ENCODE results near the gene P2RY6. TPM values are rescaled to one million over a fixed set of nuclear protein-coding genes. Genes with fewer than 3 reads are reported as not detected.
A peak's percentile ranks its signal among the peaks of the same experiment; 100 is the strongest.
"Not testable (repeated sequence)": the region's sequence is repeated elsewhere in the genome, so short reads cannot be mapped to it uniquely, and the experiment has no call there.

Gene P2RY6
- total RNA-seq, 1 donor from 2014 or later = 3.0 TPM

DNA sequence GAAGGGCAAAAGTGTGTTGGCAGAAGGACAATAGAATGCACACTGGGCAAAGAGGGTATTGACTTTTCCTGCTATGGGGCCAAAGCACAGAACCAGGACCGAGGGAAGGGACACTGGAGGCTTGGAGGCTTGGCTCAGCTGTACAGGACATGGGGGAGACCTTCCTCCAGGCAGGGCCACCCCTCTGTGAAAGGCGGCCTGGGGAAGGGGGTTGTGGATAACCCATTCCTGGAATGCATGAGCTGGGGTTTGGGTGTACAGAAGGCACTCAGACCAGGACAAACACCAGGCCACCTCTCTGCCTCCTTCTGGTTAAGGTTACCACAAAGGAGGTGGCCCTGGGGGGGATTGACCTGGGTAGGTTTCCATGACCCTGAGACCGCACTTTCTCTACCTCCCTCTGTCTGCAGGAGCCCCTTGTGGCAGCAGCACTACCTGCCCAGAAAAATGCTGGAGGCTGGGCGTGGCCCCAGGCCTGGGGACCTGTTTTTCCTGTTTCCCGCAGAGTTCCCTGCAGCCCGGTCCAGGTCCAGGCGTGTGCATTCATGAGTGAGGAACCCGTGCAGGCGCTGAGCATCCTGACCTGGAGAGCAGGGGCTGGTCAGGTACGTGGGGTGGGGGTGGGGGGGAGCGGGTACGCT lies 44.4 kb upstream of the P2RY6 start:
- peaks cover 3% of the 10 kb centered on the region for H3K36me3 Mint-ChIP-seq
- H3K4me3 Mint-ChIP-seq = no peak overlapping the region
- H3K9me3 Mint-ChIP-seq = no peaks in the 10 kb centered on the region
- H3K27ac Mint-ChIP-seq = peak overlapping the region; percentile 63
- peaks cover 7% of the 10 kb centered on the region for H3K27me3 Mint-ChIP-seq
- DNase-seq (ENCODE audit: extremely low spot score, unreplicated experiment) = no peak
- TF ChIP-seq, protein P1, sequence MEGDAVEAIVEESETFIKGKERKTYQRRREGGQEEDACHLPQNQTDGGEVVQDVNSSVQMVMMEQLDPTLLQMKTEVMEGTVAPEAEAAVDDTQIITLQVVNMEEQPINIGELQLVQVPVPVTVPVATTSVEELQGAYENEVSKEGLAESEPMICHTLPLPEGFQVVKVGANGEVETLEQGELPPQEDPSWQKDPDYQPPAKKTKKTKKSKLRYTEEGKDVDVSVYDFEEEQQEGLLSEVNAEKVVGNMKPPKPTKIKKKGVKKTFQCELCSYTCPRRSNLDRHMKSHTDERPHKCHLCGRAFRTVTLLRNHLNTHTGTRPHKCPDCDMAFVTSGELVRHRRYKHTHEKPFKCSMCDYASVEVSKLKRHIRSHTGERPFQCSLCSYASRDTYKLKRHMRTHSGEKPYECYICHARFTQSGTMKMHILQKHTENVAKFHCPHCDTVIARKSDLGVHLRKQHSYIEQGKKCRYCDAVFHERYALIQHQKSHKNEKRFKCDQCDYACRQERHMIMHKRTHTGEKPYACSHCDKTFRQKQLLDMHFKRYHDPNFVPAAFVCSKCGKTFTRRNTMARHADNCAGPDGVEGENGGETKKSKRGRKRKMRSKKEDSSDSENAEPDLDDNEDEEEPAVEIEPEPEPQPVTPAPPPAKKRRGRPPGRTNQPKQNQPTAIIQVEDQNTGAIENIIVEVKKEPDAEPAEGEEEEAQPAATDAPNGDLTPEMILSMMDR (conservative IDR thresholded peaks at IDR 0.05) = no peak
- H3K4me1 Mint-ChIP-seq (ENCODE audit: unreplicated experiment) = peaks cover 48% of the 10 kb centered on the region

DNA sequence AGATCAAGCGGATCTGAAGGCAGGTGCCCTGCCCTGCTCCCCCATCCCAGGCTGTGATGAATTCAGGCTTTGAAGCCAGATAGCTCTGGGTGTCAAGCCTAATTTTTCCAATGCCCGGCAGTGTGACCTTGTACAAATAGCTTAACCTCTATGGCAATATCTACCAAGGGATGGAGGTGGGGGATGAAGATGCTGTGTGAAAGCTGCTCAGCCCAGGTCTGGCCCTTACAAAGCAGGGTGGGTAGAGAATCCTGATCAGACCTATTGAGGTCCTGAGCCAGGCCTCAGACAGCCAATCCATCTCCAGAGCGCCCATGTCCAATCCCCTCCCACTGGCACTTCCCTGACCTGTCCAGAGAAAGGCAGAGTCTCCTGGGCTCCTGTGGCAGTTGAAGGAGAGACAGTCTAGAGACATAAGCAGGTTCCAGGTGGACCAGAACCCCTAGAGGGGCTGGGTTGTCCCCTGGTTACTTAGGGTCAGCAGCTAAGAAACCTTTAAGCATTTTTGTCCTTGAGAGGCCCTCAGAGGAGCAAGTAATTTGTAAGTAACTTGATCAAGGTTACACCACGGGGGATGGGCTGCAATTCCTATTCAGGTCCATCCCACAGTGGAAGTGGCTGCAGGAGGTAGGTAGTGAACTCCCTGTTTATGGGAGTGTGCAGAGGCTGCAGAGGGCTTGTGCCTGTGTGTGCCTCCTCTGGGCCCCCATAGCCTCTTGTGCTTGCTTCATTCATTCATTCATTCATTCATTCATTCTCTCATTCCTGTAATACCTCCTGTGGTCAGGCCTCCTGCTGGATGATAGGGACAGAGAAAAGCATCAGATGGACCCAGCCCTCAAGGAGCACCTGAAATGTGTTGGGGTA lies 43.6 kb upstream of the P2RY6 start:
- Mint-ChIP-seq H3K27me3 (peaks cover 7% of the 10 kb centered on the region), H3K9me3 (no peaks in the 10 kb centered on the region), H3K4me1 (ENCODE audit: unreplicated experiment) (peaks cover 51% of the 10 kb centered on the region), H3K4me3 (peak overlapping the region; percentile 52), H3K27ac (peak overlapping the region; percentile 29), H3K36me3 (peaks cover 3% of the 10 kb centered on the region)
- TF ChIP-seq, protein P1 (conservative IDR thresholded peaks at IDR 0.05) = no peak
- no peak for DNase-seq (ENCODE audit: extremely low spot score, unreplicated experiment)

DNA sequence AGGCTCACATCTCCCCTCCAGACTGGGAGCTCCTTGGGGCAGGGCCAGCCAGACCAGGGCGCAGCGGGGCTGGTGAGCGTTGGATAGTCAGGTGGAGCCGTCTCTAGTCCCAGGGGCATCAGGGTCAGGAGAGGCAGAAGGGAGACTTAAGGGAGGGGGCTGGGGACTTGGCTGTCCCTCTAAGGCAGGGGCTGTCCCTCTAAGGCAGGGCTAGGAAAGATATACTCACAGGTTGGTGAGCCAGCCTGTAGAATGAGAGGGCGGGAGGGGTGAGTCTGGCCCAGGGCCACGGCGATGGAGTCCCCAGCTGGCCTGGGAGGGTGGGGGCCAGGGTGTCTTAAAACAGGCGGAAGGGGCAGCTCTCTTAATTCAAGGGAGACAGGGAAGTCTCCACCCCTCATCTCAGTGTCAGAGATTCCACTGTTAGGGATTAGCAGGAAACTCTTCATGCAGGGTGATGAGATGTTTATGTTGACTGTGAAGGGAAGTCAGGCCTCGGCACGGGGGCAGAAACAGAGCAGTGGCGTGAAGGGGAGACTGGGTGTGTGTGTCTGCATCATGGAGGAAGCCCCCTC lies 42.7 kb upstream of the P2RY6 start:
- H3K27ac Mint-ChIP-seq = peak overlapping the region; percentile 29

DNA sequence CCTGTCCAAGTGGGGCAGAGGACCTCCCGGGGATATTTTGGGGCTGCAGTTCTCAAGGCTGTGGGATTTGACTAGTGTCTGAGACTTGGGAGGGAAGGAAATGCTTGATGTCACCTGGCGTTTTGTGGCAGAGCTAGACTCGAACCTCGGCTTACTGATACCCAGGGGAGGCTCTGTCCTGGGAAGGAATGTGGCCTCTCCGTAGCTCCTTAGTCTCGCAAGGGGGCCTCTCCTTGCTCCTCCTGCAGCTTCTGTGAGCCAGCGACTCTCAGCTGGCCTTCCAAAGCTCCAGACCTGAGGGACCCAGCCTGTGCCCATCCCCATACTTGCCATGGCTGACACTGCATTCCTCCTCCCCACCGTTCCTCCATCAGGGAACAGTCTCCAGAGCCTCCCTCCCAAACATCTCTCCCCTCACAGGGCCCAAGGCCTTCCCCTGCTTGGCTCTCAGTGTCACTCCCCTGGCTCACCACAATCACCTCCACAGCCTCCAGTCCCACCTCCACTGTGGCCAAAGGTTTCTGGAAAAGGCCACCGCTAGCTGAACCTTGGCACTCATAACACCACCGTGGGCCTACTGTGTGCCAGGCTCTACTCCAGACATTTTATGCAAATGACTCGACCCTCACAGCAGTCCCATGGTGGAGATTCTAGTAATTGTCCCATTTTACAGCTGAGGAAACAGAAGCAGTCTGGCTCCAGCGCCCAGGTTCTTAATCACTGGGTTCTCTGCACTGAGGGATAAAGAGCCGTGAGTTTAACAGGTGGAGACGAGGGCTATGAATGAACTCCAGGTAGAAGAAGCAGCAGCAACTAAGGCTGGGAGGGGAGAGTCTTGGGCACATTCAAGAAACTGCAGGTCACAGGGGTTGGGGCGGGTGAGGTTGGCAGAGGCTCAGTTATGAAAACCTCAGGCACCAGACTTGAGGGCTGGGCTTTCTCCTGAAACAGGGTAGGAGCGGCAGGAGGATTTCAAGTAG lies 42.0 kb upstream of the P2RY6 start:
- peak overlapping the region; percentile 31 for H3K27ac Mint-ChIP-seq
- H3K36me3 Mint-ChIP-seq = peaks cover 3% of the 10 kb centered on the region
- H3K4me1 Mint-ChIP-seq (ENCODE audit: unreplicated experiment) = peaks cover 43% of the 10 kb centered on the region
- DNase-seq (ENCODE audit: extremely low spot score, unreplicated experiment) = peak; percentile 32
- no peaks in the 10 kb centered on the region for H3K9me3 Mint-ChIP-seq
- no peak overlapping the region for H3K4me3 Mint-ChIP-seq
- TF ChIP-seq, protein P1 (conservative IDR thresholded peaks at IDR 0.05) = no peak
- H3K27me3 Mint-ChIP-seq = no peaks in the 10 kb centered on the region

More for the DNA sequence above, 42.7 kb upstream of the P2RY6 start:
- Mint-ChIP-seq H3K36me3 (peaks cover 3% of the 10 kb centered on the region), H3K9me3 (no peaks in the 10 kb centered on the region), H3K27me3 (peaks cover 4% of the 10 kb centered on the region), H3K4me1 (ENCODE audit: unreplicated experiment) (peaks cover 48% of the 10 kb centered on the region), H3K4me3 (peak overlapping the region; percentile 30)
- TF ChIP-seq, protein P1 (conservative IDR thresholded peaks at IDR 0.05) = no peak
- no peak for DNase-seq (ENCODE audit: extremely low spot score, unreplicated experiment)

DNA sequence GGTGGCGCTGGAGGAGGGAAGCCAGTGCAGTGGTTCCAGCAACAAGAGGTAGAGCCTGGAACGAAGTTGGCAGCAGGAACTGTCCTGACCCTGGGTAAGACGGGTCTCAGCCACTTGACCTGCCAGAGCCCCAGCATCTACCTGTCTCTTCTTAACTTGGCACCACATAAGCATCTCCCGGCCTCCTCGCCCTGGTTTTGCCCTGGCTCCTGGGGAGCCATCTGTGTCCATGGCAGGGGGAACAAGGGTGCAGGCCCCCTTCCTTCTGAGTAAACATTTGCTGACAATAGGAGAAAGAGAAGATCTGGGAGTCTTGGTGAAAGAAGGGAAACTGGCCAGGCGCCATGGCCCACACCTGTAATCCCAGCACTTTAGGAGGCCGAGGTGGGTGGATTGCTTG lies 41.2 kb upstream of the P2RY6 start:
- H3K36me3 Mint-ChIP-seq = no peaks in the 10 kb centered on the region
- H3K9me3 Mint-ChIP-seq = no peaks in the 10 kb centered on the region
- peaks cover 38% of the 10 kb centered on the region for H3K4me1 Mint-ChIP-seq (ENCODE audit: unreplicated experiment)
- no peak overlapping the region for H3K27ac Mint-ChIP-seq
- no peaks in the 10 kb centered on the region for H3K27me3 Mint-ChIP-seq
- TF ChIP-seq, protein P1 (conservative IDR thresholded peaks at IDR 0.05) = no peak
- no peak for DNase-seq (ENCODE audit: extremely low spot score, unreplicated experiment)
- H3K4me3 Mint-ChIP-seq = no peak overlapping the region

DNA sequence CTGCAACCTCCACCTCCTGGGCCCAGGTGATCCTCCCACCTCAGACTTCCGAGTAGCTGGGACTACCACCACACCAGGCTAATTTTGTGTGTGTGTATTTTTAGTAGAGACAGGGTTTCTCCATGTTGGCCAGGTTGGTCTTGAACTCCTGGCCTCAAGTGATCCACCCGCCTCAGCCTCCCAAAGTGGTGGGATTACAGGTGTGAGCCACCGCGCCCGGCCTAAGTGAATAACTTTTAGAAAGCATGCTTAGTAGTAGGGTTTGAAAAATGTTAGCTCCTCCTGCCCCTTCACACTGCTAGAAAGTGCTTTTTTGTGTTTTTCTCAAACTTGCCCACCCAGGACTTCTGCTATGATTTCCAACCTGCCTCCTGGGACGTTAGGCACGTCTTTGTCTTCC lies 39.7 kb upstream of the P2RY6 start:
- not testable (repeated sequence) for H3K36me3 Mint-ChIP-seq

More for the DNA sequence above, 39.7 kb upstream of the P2RY6 start:
- not testable (repeated sequence) for H3K4me3 Mint-ChIP-seq; H3K27me3 Mint-ChIP-seq; H3K9me3 Mint-ChIP-seq; DNase-seq (ENCODE audit: extremely low spot score, unreplicated experiment); H3K27ac Mint-ChIP-seq
- H3K4me1 Mint-ChIP-seq (ENCODE audit: unreplicated experiment) = peaks cover 31% of the 10 kb centered on the region
